HG02973 (cell line): ENCODE data around the gene DDX28.
"Not testable (repeated sequence)": the region's sequence is repeated elsewhere in the genome, so short reads cannot be mapped to it uniquely, and the experiment has no call there.

Experiments used
- ATAC-seq: cut with Tn5 transposase; IDR thresholded peaks from one replicate; pipeline ENCODE4 v1.9.1; 2021; ENCODE audit warnings: moderate library complexity; ENCODE audit not compliant: unreplicated experiment

Gene DDX28

DNA sequence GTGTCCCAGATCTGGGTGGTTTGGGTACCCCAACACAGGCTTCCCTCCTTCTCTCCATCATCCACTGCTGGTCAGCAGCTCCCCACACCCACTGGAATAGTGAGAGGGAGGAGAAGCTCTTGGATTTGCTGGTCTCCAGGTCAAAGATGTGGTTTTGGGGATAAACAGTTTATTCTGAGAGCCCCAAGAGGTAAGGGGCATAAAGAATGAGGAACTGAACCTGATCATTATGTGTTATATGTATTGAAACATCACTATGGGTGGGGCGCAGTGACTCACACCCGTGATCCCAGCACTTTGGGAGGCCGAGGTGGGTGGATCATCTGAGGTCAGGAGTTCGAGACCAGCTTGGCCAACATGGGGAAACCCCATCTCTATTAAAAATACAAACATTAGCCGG, 27.6 kb downstream of the DDX28 start:
- no peak for ATAC-seq

DNA sequence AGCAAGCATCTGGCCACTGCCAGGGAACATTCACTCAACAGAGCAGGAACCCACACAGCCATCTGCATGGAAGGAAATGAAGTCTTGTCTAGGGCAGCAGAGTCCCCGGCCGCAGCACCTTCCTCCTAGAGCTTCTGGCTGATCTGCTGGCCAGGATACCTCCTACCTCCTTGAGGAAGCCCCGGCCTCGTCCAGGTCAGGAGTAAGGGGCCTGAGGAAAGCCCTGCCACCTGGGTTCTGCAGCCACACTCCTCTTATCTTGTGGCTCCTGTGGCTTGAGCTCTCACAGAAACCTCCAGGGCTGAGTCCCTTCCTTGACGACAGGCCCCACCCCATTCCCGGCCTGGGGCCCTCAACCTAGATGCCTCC, 29.0 kb downstream of the DDX28 start:
- ATAC-seq: not testable (repeated sequence)

DNA sequence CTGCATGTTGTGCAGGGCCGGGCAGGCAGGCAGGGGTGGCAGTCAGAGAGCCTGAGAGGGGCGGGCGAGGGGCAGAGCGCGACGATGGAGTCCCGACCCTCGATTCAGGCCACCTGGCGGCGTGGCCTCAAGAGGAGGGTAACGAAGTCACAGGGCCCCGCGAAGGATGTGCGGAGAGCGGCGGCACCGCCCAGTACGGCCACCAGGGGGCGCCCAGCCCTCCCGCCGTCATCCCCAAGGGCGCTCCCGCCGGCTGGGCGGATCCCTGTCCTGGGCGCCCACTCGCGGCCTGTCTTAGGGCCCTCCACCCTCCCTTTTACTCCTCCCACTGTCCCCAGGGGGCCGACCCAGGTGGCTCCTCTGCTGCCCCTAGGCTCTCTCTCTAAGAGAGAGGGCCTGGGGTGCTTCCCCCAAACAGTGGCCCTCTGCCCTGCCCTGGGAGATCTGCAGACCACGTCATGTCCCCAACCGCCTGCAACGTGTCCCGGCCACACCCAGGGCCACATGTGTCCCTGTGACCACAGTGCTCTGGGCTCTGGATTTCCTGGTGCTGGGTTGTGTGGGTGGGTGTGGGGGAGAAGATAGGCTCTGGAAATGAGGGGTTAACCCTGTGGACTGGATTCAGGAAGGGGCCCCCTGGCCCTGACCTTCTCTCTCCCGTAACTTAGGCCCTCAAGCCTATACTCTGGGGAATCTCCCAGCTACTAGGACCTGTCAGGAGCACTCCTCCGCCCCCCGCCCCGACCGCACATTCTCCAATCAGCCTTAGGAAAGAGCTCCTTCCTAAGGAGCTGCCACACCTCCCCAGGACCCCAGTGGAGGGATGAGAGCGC, 29.6 kb downstream of the DDX28 start:
- ATAC-seq: peak; percentile 62

DNA sequence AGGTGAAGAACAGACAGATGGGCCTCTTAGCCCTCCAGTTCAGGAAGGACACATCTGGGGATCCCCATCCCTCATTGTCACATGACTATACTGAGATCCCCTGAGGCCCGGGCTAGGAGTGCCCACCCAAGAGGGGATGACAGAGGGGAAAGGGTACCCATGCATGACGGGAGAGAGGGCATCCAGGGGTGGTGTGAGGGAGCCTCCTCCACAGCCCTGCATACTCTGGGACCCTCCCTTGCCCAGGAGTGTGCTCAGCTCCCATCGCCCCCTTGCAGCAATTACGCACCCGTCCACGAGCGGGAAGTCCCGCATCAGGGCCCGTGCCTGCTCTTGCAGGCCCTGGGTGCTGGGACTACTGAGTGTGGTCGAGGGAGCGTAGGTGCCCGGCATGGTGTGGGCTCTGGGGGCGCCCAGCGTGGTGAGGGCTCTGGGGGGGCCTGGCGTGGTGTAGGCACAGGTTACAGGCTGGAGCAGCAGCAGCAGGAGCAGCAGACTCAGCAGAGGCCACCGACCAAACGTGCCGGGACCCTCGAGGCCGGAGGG, 30.3 kb downstream of the DDX28 start:
- ATAC-seq: no peak

DNA sequence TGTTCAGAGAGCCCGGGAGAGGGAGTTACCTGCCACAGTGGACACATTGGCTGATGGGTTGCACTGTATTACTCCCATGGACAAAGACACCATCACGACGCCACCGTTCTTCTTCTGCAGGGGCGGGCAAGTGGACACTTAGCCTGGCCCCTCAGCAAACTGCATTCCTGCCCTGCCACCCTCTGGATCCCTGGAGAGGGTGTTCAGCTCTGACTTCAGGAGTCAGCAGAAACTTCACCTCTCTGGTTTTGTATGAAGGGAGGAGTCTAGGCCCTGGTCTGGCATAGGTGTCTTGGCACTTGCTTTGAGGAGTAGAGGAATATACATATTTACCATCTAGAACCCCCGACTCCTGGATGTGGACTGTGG, 33.0 kb downstream of the DDX28 start:
- ATAC-seq: no peak

DNA sequence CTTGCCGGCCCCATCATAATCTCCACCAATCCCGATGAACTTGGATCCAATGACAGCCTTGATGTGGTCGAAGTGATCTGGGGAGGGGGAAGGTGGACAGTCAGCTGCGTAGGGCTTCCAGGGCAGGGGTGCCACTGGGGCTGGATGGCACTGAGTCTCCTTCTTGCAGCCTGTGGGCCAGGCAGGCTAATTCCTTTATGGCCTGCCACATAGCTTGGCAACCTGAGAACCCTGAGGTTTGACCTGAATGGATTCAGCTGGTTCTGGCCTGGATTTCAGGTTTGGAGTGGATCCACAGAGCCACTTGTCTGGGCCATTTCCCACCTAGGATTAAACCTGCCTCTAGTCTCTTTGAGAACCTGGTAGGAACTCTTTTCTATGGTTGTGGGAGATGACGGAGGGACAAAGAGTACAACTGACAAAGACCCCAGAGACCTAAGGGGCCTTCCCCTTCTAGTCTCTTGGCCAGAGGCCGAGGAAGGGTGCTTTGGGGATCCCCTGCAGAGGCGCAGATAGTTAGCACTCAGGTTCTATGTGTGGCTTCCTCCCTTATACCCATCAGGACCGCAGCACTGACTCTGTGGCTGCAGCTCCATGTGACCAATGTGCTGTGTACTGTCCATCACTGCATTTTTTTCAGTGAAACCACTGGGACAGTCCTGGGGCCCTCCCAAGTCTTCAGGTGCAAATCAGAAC, 33.6 kb downstream of the DDX28 start:
- no peak for ATAC-seq

DNA sequence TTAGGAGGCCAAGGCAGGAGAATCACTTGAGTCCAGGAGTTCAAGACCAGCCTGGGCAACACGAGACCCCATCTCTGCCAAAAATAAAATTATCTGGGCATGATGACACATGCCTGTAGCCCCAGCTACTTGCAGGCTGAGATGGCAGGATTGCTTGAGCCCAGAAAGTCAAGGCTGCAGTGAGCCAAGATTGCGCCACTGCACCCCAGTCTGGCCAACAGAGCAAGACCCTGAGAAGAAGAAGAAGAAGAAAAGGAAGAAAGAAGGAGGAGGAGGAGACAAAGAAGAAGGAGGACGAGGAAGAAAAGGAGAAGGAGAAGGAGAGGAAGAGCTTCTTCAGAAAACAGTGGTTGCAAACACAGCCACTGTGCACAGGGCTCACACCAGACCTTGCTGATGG, 34.4 kb downstream of the DDX28 start:
- ATAC-seq: no peak

DNA sequence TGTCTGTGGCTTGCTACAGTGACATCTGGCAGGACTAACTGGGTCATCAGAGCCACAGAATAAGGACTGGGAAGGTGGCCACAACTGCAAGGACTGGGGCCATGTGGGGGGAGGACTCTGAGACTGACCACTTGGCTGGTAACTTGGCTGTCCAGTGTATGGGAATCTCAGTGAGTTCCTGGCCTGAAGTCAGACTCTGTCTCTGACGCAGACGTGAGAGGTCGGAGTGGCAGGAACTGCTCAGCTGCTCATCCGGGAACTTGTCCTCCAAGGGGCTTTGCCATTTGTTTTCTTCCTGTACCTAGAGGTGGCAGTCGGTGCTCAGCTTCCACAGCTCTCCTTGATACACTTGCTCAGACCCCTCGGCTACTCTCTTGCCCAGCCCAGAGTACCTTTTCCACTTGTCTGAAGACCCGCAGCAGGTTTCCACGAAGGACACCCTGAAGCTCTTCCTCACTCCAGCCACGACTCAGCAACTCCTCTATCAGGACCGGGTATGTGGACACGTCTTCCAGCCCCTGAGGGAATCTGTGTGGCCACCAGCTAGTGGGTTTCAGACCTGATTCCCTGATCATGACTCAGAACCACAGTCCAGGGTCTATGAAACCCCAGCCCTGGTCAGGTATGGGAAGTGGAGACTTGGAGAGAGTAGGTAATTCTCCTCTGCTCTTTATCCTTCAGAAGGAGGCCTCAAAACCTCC, 35.4 kb downstream of the DDX28 start:
- no peak for ATAC-seq

DNA sequence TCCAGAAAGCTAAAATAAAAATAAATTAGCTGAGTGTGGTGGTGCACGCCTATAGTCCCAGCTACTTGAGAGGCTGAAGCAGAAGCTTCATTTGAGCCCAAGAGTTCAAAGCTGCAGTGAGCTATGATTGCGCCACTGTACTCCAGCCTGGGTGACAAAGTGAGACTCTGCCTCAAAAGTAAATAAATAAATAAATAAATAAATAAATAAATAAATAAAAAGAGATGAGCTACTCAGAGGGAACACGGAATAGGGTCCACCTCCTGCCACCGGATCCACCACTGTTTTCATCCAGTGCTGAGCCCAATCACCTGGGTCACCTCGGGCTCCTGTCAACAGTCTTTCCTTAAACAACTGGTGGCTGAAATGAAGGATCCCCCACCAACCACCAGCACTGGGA, 36.1 kb downstream of the DDX28 start:
- no peak for ATAC-seq

DNA sequence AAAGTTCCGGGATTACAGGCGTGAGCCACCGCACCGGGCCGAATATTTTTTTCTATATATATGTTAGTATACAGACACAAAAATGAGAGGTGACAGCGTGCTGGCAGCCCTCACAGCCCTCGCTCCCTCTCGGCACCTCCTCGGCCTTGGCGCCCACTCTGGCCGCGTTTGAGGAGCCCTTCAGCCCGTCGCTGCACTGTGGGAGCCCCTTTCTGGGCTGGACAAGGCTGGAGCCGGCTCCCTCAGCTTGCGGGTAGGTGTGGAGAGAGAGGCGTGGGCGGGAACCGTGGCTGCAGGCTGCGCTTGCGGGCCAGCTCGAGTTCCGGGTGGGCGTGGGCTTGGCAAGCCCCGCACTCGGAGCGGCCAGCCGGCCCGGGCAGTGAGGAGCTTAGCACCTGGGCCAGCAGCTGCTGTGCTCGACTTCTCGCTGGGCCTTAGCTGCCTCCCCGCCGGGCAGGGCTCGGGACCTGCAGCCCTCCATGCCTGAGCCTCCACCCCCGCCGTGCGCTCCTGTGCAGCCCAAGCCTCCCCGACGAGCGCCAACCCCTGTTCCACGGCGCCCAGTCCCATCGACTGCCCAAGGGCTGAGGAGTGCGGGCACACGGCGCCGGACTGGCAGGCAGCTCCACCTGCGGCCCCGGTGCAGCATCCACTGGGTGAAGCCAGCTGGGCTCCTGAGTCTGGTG, 40.9 kb downstream of the DDX28 start:
- ATAC-seq: no peak

DNA sequence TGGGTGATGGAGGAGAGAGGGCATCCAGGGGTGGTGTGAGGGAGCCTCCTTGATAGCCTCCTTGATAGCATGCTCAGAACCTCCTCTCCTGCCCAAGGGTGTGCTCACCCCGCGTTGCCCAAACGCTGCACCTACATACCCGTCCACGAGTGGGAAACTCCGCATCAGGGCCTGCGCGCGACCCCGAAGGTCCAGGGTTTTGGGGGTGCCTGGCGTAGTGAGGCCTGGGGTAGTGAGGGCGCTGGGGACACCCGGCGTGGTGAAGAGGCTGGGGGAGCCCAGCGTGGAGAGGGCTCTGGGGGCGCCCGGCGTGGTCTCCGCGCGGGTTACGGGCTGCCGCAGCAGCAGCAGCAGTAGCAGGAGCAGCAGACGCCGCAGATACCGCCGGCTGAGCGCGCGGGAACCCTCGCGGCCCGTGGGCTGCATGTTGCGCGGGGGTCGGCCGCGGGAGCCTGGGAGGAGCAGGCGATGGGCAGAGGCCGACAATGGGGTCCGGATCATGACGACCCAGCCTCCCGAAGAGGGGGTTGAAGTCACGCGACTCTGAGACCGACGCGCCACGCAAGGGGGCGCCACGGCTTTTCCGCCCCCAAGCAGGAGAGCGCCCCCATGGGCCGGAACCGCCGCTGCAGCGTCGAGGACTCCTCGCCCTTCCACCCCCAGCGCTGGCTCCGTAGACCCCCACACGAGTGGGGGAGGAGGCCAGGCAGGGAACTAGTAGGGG, 42.9 kb downstream of the DDX28 start, which contains the start of gene DPEP3:
Gene DPEP3, minus strand, starts transcription at position 545 of the 724 bp plus-strand sequence. Its CDS starts 119 bp downstream, at position 426.
- ATAC-seq: no peak

DNA sequence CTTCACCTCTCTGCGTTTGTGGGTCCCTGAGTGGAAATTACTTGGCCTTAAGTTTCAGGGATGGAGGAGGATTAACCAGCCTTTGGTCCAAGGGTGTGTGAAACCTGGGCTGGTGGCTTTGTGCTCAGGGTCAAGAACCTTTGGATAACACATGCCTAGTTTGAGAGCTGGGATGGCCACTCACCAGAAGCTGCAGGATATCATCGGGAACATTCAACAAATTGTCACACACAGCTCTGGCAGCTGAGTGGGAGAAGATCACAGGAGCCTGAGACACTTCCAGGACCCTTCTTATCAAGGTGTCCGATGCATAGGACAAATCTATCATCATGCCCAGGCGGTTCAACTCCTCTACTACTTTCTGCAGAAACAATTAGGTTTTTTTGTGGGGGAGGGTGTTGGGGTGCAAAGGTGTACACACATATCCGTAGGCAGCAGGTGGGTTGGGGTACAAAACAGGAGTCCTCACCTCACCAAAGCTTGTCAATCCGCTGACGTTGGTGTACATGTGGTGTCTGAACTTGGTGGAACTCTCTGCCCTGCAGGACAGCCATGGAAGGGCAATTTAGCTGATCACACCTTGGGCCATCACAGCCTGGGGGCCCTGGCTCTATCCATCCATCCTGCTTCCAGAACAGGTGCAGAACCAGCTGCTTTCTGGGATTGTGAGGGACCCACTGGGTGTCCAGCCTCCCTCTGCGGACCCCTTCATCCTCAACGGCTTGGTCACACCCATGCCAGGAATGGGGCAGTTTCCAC, 45.4 kb downstream of the DDX28 start:
- no peak for ATAC-seq

DNA sequence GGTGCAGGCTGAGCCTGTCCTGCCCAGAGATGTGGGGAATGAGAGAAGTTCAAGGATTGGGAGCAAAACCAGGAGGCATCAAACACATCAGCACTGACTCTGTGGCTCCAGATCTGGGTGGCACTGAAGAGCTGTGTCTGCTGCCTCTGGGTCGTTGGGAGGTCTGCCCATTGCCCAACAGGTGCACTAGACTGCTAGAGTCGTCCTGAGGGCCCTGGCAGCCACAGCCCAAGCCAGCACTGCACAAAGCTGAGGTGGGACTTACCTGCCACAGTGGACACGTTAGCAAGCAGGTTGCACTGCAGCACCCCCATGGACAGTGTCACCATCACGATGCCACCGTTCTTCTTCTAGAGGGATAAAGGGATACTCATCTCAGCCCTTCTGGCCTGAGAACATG, 46.0 kb downstream of the DDX28 start:
- ATAC-seq: no peak

DNA sequence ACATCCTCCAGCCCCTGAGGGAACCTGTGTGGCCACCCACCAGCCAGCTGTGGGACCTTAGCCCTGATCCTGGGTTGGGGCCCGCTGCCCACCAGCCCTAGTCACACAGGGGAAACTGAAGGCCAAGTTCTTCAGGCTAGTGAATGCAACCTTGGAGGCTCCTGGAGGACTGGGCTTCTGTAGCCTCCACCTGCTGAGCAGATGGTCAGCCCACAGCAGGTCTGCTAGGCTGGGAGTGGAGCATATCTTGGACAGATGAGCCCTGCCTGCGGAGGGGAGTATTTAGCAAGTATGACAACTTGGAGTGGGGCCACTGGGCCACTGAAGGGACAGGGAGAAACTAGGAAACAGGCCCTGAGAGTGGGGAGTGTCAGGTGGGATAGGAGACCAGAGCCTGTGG, 46.8 kb downstream of the DDX28 start:
- ATAC-seq: no peak

DNA sequence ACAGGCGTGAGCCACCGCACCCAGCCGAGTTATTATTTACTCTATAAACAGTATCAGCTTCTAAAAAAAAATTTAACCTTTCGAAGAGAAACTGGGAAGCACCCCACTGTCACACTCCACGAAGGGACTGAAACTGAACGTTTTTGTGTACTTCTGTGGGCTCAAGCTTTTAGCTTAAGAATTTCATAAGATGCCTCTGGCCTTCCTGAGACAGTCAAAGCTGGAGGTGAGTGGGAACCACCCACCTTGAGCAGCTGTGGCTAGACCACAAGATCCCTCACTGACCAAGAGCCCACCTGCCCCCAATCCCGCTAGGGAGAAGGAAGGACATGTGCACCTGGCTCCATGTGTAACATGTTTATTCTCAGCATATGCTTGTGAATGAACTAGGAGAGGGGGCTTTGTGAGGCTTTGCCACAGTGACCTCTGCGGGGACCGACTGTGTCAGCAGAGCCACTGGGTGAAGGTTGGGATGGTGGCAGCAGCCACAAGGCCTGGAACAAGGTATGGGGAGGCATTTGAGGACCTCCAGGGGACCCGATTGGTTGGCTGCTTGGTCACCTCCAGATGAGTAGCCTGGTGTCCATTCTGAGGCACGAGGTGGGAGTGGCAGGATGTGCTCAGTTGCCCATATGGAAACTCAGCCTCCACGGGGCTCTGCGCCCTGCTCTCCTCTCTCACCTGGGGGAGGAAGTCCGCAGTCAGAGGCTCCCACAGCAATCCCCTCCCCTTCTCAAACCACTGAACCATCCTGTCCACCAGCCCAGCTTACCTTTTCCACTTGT, 47.5 kb downstream of the DDX28 start:
- ATAC-seq: no peak

DNA sequence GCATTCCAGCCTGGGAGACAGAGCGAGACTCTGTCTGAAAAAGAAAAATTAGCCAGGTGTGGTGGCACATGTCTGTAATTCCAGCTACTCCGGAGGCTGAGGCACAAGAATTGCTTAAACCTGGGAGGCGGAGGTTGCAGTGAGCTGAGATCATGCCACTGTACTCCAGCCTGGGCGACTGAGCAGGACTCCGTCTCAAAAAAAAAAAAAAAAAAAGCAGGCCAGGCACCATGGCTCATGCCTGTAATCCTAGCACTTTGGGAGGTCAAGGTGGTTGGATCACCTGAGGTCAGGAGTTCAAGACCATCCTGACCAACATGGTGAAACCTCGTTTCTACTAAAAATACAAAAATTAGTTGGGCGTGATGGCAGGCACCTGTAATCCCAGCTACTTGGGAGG, 50.7 kb downstream of the DDX28 start:
- ATAC-seq: not testable (repeated sequence)

DNA sequence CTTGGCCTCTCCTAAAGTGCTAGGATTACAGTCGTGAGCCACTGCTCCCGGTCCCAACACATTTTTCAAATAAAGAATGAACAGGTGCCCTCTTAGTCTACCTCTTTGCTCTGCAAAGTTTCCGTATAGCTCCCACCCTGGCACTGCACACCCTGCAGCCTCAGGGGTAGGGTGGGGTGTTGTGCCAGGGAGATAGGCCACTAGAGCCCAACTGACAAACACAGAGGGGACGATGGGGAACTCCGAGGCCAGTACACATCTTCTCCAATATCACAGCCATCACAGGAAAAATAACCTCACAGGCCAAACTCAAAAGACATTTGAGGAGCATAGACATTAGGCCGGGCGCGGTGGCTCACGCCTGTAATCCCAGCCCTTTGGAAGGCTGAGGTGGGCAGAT, 51.9 kb downstream of the DDX28 start:
- no peak for ATAC-seq
